ENCODE data around the gene AMPD1.

The AMPD1 gene

GRCh38 chr1:114710360-114710759 is 15.0 kb upstream of the AMPD1 start:
- Histone ChIP-seq H3K4me3 (ENCODE audit: low read depth, low read length) (no peak overlapping the region), H3K27ac (no peak overlapping the region), H3K36me3 (replicated peaks) (peaks cover 79% of the 10 kb centered on the region), H3K27me3 (replicated peaks) (no peaks in the 10 kb centered on the region)
- TF ChIP-seq CTCF (IDR thresholded peaks at IDR 0.05; ENCODE audit: low read depth, low read length, missing control alignments): no peak
- in situ Hi-C loops (cut with HindIII; ENCODE audit: low pct_ligation_motif_present, low sequenced_read_pairs): no loop called here
- DNase-seq: no peak

GRCh38 chr1:114707604-114708003 is 12.3 kb upstream of the AMPD1 start:
- in situ Hi-C loops (cut with HindIII; ENCODE audit: low pct_ligation_motif_present, low sequenced_read_pairs): no loop called here
- no peak for TF ChIP-seq CTCF (IDR thresholded peaks at IDR 0.05; ENCODE audit: low read depth, low read length, missing control alignments)
- Histone ChIP-seq H3K36me3 (replicated peaks) (peaks cover 66% of the 10 kb centered on the region), H3K27ac (no peak overlapping the region), H3K27me3 (replicated peaks) (no peaks in the 10 kb centered on the region), H3K4me3 (ENCODE audit: low read depth, low read length) (no peak overlapping the region)
- no peak for DNase-seq

- no peak for DNase-seq
- TF ChIP-seq CTCF (IDR thresholded peaks at IDR 0.05; ENCODE audit: low read depth, low read length, missing control alignments): no peak
- Histone ChIP-seq H3K36me3 (replicated peaks) (peaks cover 31% of the 10 kb centered on the region), H3K4me3 (ENCODE audit: low read depth, low read length) (no peak overlapping the region), H3K27me3 (replicated peaks) (no peaks in the 10 kb centered on the region), H3K27ac (no peak overlapping the region)
- in situ Hi-C loops (cut with HindIII; ENCODE audit: low pct_ligation_motif_present, low sequenced_read_pairs): no loop called here
These were observed 7.9 kb upstream of the AMPD1 start for GRCh38 chr1:114703242-114703641.

GRCh38 chr1:114702737-114703136 is 7.4 kb upstream of the AMPD1 start:
- TF ChIP-seq CTCF (IDR thresholded peaks at IDR 0.05; ENCODE audit: low read depth, low read length, missing control alignments): no peak
- in situ Hi-C loops (cut with HindIII; ENCODE audit: low pct_ligation_motif_present, low sequenced_read_pairs): no loop called here

GRCh38 chr1:114701931-114702330 is 6.6 kb upstream of the AMPD1 start:
- no peak for TF ChIP-seq CTCF (IDR thresholded peaks at IDR 0.05; ENCODE audit: low read depth, low read length, missing control alignments)
- in situ Hi-C loops (cut with HindIII; ENCODE audit: low pct_ligation_motif_present, low sequenced_read_pairs): no loop called here

More at GRCh38 chr1:114702737-114703136, 7.4 kb upstream of the AMPD1 start:
- no peaks in the 10 kb centered on the region for H3K27me3 ChIP-seq (replicated peaks)
- no peak overlapping the region for H3K4me3 ChIP-seq (ENCODE audit: low read depth, low read length)
- no peak for DNase-seq
- peaks cover 26% of the 10 kb centered on the region for H3K36me3 ChIP-seq (replicated peaks)
- H3K27ac ChIP-seq: no peak overlapping the region

GRCh38 chr1:114700036-114700600 is 4.8 kb upstream of the AMPD1 start:
- TF ChIP-seq CTCF (IDR thresholded peaks at IDR 0.05; ENCODE audit: low read depth, low read length, missing control alignments): no peak
- Histone ChIP-seq H3K4me3 (ENCODE audit: low read depth, low read length) (no peak overlapping the region), H3K27me3 (replicated peaks) (no peaks in the 10 kb centered on the region), H3K27ac (no peak overlapping the region), H3K36me3 (replicated peaks) (peaks cover 3% of the 10 kb centered on the region)
- DNase-seq: no peak
- in situ Hi-C loops (cut with HindIII; ENCODE audit: low pct_ligation_motif_present, low sequenced_read_pairs): no loop called here

More at GRCh38 chr1:114701931-114702330, 6.6 kb upstream of the AMPD1 start:
- Histone ChIP-seq H3K27ac (no peak overlapping the region), H3K27me3 (replicated peaks) (no peaks in the 10 kb centered on the region), H3K4me3 (ENCODE audit: low read depth, low read length) (no peak overlapping the region), H3K36me3 (replicated peaks) (peaks cover 18% of the 10 kb centered on the region)
- DNase-seq: no peak

Data from brain microvascular endothelial cell (primary cell).